Measurements from ENCODE around the gene CMSS1.
A peak's percentile ranks its signal among the peaks of the same experiment; 100 is the strongest.

The CMSS1 gene

DNA sequence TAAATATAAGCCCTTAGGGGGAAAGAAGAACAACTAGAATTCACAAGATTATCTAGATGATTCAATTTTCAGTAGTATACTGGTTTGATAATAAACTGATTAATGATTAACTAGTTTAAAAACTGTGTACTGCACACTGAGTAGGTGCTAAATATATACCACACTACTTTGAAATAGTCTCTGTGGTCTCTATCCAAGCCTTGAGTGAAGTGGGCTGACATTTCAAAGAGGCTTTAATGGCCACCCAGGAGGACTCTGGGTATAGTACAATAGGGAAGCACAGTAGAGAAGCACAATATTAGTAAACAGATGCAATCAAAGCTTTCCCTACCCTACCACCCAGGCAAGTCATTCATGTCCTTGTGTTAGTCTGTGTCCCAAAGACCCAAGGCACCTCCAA lies 249.9 kb downstream of the CMSS1 start (continued):
- TF ChIP-seq ZC3H10 (CRISPR knock-in tag; IDR thresholded peaks at IDR 0.05): no peak
- TF ChIP-seq, protein P1, sequence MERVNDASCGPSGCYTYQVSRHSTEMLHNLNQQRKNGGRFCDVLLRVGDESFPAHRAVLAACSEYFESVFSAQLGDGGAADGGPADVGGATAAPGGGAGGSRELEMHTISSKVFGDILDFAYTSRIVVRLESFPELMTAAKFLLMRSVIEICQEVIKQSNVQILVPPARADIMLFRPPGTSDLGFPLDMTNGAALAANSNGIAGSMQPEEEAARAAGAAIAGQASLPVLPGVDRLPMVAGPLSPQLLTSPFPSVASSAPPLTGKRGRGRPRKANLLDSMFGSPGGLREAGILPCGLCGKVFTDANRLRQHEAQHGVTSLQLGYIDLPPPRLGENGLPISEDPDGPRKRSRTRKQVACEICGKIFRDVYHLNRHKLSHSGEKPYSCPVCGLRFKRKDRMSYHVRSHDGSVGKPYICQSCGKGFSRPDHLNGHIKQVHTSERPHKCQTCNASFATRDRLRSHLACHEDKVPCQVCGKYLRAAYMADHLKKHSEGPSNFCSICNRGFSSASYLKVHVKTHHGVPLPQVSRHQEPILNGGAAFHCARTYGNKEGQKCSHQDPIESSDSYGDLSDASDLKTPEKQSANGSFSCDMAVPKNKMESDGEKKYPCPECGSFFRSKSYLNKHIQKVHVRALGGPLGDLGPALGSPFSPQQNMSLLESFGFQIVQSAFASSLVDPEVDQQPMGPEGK (CRISPR knock-in tag; IDR thresholded peaks at IDR 0.05; ENCODE audit: borderline replicate concordance): no peak
- no peak for TF ChIP-seq ARNTL (CRISPR knock-in tag; IDR thresholded peaks at IDR 0.05; ENCODE audit: borderline replicate concordance, low read depth)
- no peak for TF ChIP-seq ZNF70 (CRISPR knock-in tag; IDR thresholded peaks at IDR 0.05)
- TF ChIP-seq PPARA (CRISPR knock-in tag; IDR thresholded peaks at IDR 0.05; ENCODE audit: borderline replicate concordance): no peak
- TF ChIP-seq BACH2 (CRISPR knock-in tag; IDR thresholded peaks at IDR 0.05; ENCODE audit: borderline replicate concordance): no peak
- no peak for TF ChIP-seq CSDC2 (CRISPR knock-in tag; IDR thresholded peaks at IDR 0.05)
- TF ChIP-seq ZFP3 (CRISPR knock-in tag; IDR thresholded peaks at IDR 0.05): no peak
- TF ChIP-seq, protein P2, sequence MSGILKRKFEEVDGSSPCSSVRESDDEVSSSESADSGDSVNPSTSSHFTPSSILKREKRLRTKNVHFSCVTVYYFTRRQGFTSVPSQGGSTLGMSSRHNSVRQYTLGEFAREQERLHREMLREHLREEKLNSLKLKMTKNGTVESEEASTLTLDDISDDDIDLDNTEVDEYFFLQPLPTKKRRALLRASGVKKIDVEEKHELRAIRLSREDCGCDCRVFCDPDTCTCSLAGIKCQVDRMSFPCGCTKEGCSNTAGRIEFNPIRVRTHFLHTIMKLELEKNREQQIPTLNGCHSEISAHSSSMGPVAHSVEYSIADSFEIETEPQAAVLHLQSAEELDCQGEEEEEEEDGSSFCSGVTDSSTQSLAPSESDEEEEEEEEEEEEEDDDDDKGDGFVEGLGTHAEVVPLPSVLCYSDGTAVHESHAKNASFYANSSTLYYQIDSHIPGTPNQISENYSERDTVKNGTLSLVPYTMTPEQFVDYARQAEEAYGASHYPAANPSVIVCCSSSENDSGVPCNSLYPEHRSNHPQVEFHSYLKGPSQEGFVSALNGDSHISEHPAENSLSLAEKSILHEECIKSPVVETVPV (CRISPR knock-in tag; IDR thresholded peaks at IDR 0.05): no peak
- no peak for TF ChIP-seq TOX (CRISPR knock-in tag; IDR thresholded peaks at IDR 0.05; ENCODE audit: borderline replicate concordance)
- TF ChIP-seq TCF4 (CRISPR knock-in tag; IDR thresholded peaks at IDR 0.05; ENCODE audit: borderline replicate concordance): no peak

DNA sequence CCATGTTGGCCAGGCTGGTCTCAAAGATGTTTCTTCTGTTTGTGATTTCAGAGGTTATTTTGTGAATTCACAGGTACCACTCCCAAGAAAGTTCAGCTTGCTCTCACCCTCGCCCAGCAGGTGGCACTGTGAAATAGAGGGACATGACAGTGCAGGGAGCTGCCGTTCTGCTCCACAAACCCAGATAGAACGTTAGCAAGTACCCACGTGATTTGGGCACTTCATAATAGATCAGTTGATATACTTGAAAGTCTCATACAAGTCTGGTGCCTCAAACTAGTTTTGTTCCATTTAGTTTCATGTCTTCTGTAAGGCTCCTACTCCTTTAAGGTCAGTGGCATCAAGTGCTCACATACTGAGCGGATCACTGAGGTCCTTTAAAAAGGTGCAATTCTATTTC lies 251.2 kb downstream of the CMSS1 start:
- ATAC-seq: peak; percentile 98
- TF ChIP-seq ISL1 (CRISPR knock-in tag; IDR thresholded peaks at IDR 0.05) (no peak), ARNTL (CRISPR knock-in tag; IDR thresholded peaks at IDR 0.05; ENCODE audit: borderline replicate concordance, low read depth) (no peak), PPARA (CRISPR knock-in tag; IDR thresholded peaks at IDR 0.05; ENCODE audit: borderline replicate concordance) (no peak), SNAI2 (CRISPR knock-in tag; IDR thresholded peaks at IDR 0.05) (no peak), ZNF8 (CRISPR knock-in tag; IDR thresholded peaks at IDR 0.05) (no peak), GLIS3 (CRISPR knock-in tag; IDR thresholded peaks at IDR 0.05) (no peak), TOX (CRISPR knock-in tag; IDR thresholded peaks at IDR 0.05; ENCODE audit: borderline replicate concordance) (no peak)
- TF ChIP-seq, protein P3, sequence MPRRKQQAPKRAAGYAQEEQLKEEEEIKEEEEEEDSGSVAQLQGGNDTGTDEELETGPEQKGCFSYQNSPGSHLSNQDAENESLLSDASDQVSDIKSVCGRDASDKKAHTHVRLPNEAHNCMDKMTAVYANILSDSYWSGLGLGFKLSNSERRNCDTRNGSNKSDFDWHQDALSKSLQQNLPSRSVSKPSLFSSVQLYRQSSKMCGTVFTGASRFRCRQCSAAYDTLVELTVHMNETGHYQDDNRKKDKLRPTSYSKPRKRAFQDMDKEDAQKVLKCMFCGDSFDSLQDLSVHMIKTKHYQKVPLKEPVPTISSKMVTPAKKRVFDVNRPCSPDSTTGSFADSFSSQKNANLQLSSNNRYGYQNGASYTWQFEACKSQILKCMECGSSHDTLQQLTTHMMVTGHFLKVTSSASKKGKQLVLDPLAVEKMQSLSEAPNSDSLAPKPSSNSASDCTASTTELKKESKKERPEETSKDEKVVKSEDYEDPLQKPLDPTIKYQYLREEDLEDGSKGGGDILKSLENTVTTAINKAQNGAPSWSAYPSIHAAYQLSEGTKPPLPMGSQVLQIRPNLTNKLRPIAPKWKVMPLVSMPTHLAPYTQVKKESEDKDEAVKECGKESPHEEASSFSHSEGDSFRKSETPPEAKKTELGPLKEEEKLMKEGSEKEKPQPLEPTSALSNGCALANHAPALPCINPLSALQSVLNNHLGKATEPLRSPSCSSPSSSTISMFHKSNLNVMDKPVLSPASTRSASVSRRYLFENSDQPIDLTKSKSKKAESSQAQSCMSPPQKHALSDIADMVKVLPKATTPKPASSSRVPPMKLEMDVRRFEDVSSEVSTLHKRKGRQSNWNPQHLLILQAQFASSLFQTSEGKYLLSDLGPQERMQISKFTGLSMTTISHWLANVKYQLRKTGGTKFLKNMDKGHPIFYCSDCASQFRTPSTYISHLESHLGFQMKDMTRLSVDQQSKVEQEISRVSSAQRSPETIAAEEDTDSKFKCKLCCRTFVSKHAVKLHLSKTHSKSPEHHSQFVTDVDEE (CRISPR knock-in tag; IDR thresholded peaks at IDR 0.05): no peak
- TF ChIP-seq, protein P4, sequence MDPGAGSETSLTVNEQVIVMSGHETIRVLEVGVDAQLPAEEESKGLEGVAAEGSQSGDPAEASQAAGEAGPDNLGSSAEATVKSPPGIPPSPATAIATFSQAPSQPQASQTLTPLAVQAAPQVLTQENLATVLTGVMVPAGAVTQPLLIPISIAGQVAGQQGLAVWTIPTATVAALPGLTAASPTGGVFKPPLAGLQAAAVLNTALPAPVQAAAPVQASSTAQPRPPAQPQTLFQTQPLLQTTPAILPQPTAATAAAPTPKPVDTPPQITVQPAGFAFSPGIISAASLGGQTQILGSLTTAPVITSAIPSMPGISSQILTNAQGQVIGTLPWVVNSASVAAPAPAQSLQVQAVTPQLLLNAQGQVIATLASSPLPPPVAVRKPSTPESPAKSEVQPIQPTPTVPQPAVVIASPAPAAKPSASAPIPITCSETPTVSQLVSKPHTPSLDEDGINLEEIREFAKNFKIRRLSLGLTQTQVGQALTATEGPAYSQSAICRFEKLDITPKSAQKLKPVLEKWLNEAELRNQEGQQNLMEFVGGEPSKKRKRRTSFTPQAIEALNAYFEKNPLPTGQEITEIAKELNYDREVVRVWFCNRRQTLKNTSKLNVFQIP (CRISPR knock-in tag; IDR thresholded peaks at IDR 0.05; ENCODE audit: borderline replicate concordance, low read depth): no peak
- TF ChIP-seq, protein P1 (CRISPR knock-in tag; IDR thresholded peaks at IDR 0.05; ENCODE audit: borderline replicate concordance): no peak

DNA sequence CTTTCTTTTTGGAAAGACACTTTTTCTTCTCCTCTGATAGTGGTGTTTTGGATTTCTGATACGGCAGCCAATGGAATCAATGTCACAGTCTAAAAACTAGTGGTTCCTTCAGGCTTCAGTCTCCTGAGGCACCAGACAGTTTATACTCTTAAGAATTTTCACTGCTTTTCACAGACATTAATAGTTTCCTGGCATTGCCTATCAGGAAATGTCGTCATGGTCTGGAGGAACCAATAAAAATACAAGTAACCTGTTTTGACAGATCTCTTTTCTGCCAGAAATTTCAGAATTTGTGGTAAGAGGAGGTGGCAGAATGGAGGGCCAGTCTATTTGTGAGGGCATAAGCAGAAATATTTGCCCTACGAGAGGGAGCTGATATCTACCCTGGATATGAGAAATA lies 251.8 kb downstream of the CMSS1 start:
- no peak for ATAC-seq
- TF ChIP-seq GLIS3 (CRISPR knock-in tag; IDR thresholded peaks at IDR 0.05) (no peak), ZNF8 (CRISPR knock-in tag; IDR thresholded peaks at IDR 0.05) (no peak), ZNF70 (CRISPR knock-in tag; IDR thresholded peaks at IDR 0.05) (no peak), ZNF565 (CRISPR knock-in tag; conservative IDR thresholded peaks at IDR 0.05; ENCODE audit: low read depth) (no peak), ZFP30 (CRISPR knock-in tag; IDR thresholded peaks at IDR 0.05) (no peak), CSDC2 (CRISPR knock-in tag; IDR thresholded peaks at IDR 0.05) (no peak)
- TF ChIP-seq, protein P3 (CRISPR knock-in tag; IDR thresholded peaks at IDR 0.05): no peak
- TF ChIP-seq, protein P5, sequence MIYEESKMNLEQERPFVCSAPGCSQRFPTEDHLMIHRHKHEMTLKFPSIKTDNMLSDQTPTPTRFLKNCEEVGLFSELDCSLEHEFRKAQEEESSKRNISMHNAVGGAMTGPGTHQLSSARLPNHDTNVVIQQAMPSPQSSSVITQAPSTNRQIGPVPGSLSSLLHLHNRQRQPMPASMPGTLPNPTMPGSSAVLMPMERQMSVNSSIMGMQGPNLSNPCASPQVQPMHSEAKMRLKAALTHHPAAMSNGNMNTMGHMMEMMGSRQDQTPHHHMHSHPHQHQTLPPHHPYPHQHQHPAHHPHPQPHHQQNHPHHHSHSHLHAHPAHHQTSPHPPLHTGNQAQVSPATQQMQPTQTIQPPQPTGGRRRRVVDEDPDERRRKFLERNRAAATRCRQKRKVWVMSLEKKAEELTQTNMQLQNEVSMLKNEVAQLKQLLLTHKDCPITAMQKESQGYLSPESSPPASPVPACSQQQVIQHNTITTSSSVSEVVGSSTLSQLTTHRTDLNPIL (CRISPR knock-in tag; IDR thresholded peaks at IDR 0.05; ENCODE audit: low read depth): no peak
- TF ChIP-seq, protein P4 (CRISPR knock-in tag; IDR thresholded peaks at IDR 0.05; ENCODE audit: borderline replicate concordance, low read depth): no peak

All from SK-N-SH treated with all-trans-retinoic acid at 6 μM for 48 hours (cell line).